ENCODE measurements around the gene PPP1R14C. TPM values are rescaled to one million over a fixed set of nuclear protein-coding genes. Genes with fewer than 3 reads are reported as not detected.

The PPP1R14C gene
- total and polyA plus RNA-seq, 2 experiments from 2014 or later = 8.2 to 10.1 TPM

DNA sequence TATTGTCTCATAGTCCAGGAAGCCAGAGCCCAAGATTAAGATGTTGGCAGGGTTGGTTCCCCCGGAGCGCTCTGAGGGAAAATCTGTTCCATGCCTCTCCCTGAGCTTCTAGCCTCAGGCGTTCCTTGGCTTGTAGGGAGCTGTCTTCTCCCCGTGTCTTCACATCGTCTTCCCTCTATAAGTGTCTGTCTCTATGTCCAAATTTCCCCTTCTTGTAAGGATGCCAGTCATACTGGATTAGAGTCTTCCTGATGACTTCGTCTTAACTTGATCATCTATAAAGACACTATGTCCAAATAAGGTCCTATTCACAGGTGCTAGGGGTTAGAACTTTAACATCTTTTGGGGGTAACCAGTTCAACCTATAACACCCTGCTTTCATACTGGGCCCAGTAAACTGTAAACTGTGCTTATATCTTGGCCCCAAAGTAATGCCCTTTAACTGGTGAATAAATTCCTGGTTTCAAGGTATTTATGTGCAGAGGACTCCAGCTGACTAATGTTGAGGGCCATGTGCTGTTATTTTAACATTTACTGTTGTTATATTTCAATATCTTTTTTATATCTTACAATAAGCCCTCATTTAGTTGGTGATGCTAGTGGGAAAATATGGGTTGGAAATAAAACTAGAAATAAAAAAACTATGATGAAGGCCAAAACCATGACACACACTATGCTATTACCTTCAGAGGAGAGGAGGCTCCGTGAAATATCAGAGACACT is 124.3 kb downstream of the PPP1R14C start:
- H3K9ac ChIP-seq = peak overlapping the region; percentile 75
- H3F3A ChIP-seq (ENCODE audit: insufficient read depth) = peaks cover 43% of the 10 kb centered on the region
- no peak for TF ChIP-seq EZH2 (IDR thresholded peaks at IDR 0.05; ENCODE audit: insufficient read depth, poor library complexity, severe bottlenecking)
- TF ChIP-seq EZH2phosphoT487 (IDR thresholded peaks at IDR 0.05; ENCODE audit: insufficient read depth, low read depth) = no peak
- no peaks in the 10 kb centered on the region for H3K27me3 ChIP-seq (replicated peaks; ENCODE audit: insufficient read depth)
- peak overlapping the region; percentile 64 for H3K4me2 ChIP-seq (ENCODE audit: unreplicated experiment)
- no peaks in the 10 kb centered on the region for H3K9me2 ChIP-seq (ENCODE audit: insufficient read depth)
- WGBS, 2 experiments (ENCODE audit: low coverage in 1 of 2, low lambda C conversion rate in 2 of 2, missing lambda C conversion rate in 2 of 2) = 8 to 13% methylated on average over 7 of the region's 7 CpGs
- peak overlapping the region; percentile 60 for H2AFZ ChIP-seq
- DNase-seq = peak; percentile 70
- no peaks in the 10 kb centered on the region for H3K36me3 ChIP-seq (ENCODE audit: low read depth)
- H3K4me3 ChIP-seq = peak overlapping the region; percentile 34
- H4K20me1 ChIP-seq (ENCODE audit: insufficient read depth) = no peaks in the 10 kb centered on the region
- in situ Hi-C loops (cut with MboI) = no loop called here
- H3K79me2 ChIP-seq (ENCODE audit: insufficient read depth) = no peaks in the 10 kb centered on the region
- H3K27ac ChIP-seq = peak overlapping the region; percentile 96
- peaks cover 49% of the 10 kb centered on the region for H3K4me1 ChIP-seq (ENCODE audit: insufficient read depth)
- H3K9me3 ChIP-seq (ENCODE audit: low read depth) = no peaks in the 10 kb centered on the region

DNA sequence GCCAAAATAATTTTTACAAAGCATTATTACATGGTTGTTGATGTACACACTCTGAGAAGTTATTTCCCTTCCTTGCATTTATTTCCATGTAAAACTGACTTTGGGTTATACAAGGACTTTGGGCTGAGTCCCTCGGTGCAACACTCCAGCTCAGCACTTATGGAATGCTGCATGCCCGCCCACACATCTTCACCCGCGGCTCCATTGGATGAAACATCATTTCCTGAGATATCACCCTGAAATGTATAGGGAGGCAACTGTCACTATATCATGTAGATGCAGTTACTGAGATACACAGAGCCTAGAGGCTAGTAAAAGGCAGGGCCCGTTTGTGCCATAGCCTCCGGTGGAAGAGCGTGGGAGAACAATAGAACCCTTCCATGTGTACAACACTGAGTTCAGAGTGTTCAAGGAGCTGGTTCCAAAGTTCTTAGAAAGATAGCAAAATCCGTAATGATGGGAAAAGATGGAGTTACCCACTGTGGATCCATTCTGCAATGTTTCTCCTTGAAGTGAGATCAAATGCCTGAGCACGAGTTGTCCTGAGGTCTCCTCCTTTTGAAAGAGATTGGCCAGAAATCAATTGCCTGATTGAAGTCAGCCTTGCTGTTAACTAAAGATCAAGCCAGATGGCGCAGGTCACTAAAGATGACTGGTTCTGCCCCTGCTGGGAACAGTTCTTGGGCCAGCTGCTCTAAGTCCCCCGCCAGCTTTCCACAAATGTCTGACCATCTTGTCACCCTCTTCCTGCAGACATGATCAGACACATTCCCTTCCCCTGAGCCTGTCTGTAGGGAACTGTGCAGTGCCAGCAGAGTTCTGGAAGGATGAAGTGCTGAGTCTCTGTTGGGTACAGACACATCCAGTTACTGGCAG is 125.1 kb downstream of the PPP1R14C start:
- in situ Hi-C loops (cut with MboI) = no loop called here
- TF ChIP-seq EZH2phosphoT487 (IDR thresholded peaks at IDR 0.05; ENCODE audit: insufficient read depth, low read depth) = no peak
- TF ChIP-seq EZH2 (IDR thresholded peaks at IDR 0.05; ENCODE audit: insufficient read depth, poor library complexity, severe bottlenecking) = no peak
- peak; percentile 96 for DNase-seq
- Histone ChIP-seq H3K79me2 (ENCODE audit: insufficient read depth) (no peaks in the 10 kb centered on the region), H4K20me1 (ENCODE audit: insufficient read depth) (no peaks in the 10 kb centered on the region), H3K27ac (peak overlapping the region; percentile 96), H3K4me1 (ENCODE audit: insufficient read depth) (peaks cover 57% of the 10 kb centered on the region), H3F3A (ENCODE audit: insufficient read depth) (peaks cover 43% of the 10 kb centered on the region), H3K9ac (peak overlapping the region; percentile 75), H2AFZ (peak overlapping the region; percentile 56), H3K9me2 (ENCODE audit: insufficient read depth) (no peaks in the 10 kb centered on the region), H3K9me3 (ENCODE audit: low read depth) (no peaks in the 10 kb centered on the region), H3K4me3 (peak overlapping the region; percentile 34), H3K4me2 (ENCODE audit: unreplicated experiment) (peak overlapping the region; percentile 64), H3K27me3 (replicated peaks; ENCODE audit: insufficient read depth) (no peaks in the 10 kb centered on the region), H3K36me3 (ENCODE audit: low read depth) (no peaks in the 10 kb centered on the region)
- WGBS, 2 experiments (ENCODE audit: low coverage in 1 of 2, low lambda C conversion rate in 2 of 2, missing lambda C conversion rate in 2 of 2) = 2 to 3% methylated on average over 11 of the region's 11 CpGs

DNA sequence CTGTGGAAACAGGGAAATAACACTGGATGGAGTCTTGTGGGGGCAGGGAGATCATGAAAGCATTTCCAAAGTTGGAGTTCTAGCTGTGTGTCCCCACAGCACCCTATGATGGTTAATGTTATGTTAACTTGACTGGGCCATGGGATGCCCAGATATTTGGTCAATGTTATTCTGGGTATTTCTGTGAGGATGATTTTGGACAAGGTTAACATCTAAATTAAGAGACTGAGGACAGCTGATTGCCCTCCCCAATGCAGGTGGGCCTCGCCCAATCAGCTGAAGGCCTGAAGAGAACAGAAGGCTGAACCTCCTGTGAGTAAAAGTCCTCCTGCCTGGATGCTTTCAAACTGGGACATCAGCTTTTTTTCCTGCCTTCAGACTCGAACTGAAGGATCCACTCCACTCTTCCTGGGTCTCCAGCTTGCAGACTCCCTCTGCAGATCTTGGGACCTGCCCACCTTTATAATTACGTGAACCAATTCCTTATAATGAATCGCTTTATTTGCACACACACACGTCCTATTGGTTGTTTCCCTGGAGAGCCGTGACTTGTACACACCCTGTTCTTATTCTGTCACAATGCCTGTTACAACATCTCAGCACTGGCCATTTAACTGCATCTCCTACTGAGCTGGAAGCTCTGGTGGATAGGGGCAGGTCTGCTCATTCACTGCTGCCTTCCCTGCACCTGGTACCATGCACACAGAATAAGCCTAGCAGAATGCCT is 126.4 kb downstream of the PPP1R14C start:
- Histone ChIP-seq H3K9ac (no peak overlapping the region), H3K27ac (peak overlapping the region; percentile 96), H3K27me3 (replicated peaks; ENCODE audit: insufficient read depth) (no peaks in the 10 kb centered on the region), H2AFZ (no peak overlapping the region), H3K36me3 (ENCODE audit: low read depth) (no peaks in the 10 kb centered on the region), H4K20me1 (ENCODE audit: insufficient read depth) (no peaks in the 10 kb centered on the region), H3K4me2 (ENCODE audit: unreplicated experiment) (peak overlapping the region; percentile 25), H3F3A (ENCODE audit: insufficient read depth) (peaks cover 43% of the 10 kb centered on the region), H3K9me3 (ENCODE audit: low read depth) (no peaks in the 10 kb centered on the region), H3K9me2 (ENCODE audit: insufficient read depth) (no peaks in the 10 kb centered on the region), H3K79me2 (ENCODE audit: insufficient read depth) (no peaks in the 10 kb centered on the region), H3K4me1 (ENCODE audit: insufficient read depth) (peaks cover 57% of the 10 kb centered on the region), H3K4me3 (no peak overlapping the region)
- 71 to 73% methylated on average over 6 of the region's 6 CpGs for WGBS, 2 experiments (ENCODE audit: low coverage in 1 of 2, low lambda C conversion rate in 2 of 2, missing lambda C conversion rate in 2 of 2)
- DNase-seq = no peak
- TF ChIP-seq EZH2 (IDR thresholded peaks at IDR 0.05; ENCODE audit: insufficient read depth, poor library complexity, severe bottlenecking) (no peak), EZH2phosphoT487 (IDR thresholded peaks at IDR 0.05; ENCODE audit: insufficient read depth, low read depth) (no peak)
- in situ Hi-C loops (cut with MboI) = no loop called here

DNA sequence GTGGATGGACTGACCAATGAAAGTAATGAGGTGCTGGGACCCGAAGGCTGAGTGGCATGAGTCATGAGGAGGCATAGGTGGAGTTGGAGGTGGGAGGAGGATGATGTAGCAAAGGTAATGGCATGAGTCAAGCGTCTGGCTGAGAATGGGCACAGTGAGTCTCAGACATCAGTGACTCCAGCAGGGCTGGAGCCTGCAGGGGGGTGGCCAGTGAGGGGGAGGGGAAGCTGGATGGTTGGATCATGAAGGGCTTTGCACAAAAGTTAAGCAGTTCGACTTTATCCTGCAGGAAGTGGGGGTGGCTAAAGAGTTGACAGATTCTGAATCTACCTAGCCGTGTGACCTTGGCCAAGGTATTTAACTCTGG is 127.0 kb downstream of the PPP1R14C start:
- 11 to 12% methylated on average over 4 of the region's 4 CpGs for WGBS, 2 experiments (ENCODE audit: low coverage in 1 of 2, low lambda C conversion rate in 2 of 2, missing lambda C conversion rate in 2 of 2)
- Histone ChIP-seq H3K27me3 (replicated peaks; ENCODE audit: insufficient read depth) (no peaks in the 10 kb centered on the region), H3K4me3 (no peak overlapping the region), H2AFZ (0 out of 2 replicates have a peak overlapping the region, but pooled peaks have one; percentile 7), H3K4me2 (ENCODE audit: unreplicated experiment) (peak overlapping the region; percentile 25), H3K4me1 (ENCODE audit: insufficient read depth) (peaks cover 57% of the 10 kb centered on the region), H3K36me3 (ENCODE audit: low read depth) (no peaks in the 10 kb centered on the region), H3K9me3 (ENCODE audit: low read depth) (no peaks in the 10 kb centered on the region), H3K9ac (0 out of 2 replicates have a peak overlapping the region, but pooled peaks have one; percentile 24), H3F3A (ENCODE audit: insufficient read depth) (peaks cover 43% of the 10 kb centered on the region), H3K9me2 (ENCODE audit: insufficient read depth) (no peaks in the 10 kb centered on the region), H3K79me2 (ENCODE audit: insufficient read depth) (no peaks in the 10 kb centered on the region), H3K27ac (peak overlapping the region; percentile 96), H4K20me1 (ENCODE audit: insufficient read depth) (no peaks in the 10 kb centered on the region)
- peak; percentile 92 for DNase-seq
- TF ChIP-seq EZH2 (IDR thresholded peaks at IDR 0.05; ENCODE audit: insufficient read depth, poor library complexity, severe bottlenecking) = no peak
- TF ChIP-seq EZH2phosphoT487 (IDR thresholded peaks at IDR 0.05; ENCODE audit: insufficient read depth, low read depth) = no peak
- in situ Hi-C loops (cut with MboI) = no loop called here

Measured in GM23248 (cell line).